ENCODE data around the gene NCBP3.
A peak's percentile ranks its signal among the peaks of the same experiment; 100 is the strongest.
"Not testable (repeated sequence)": the region's sequence is repeated elsewhere in the genome, so short reads cannot be mapped to it uniquely, and the experiment has no call there.

The NCBP3 gene

GRCh38 chr17:3857261-3858105 is 11.4 kb upstream of the NCBP3 start:
- Histone ChIP-seq H2BK12ac (ENCODE audit: low read length) (no peak overlapping the region), H3K27me3 (ENCODE audit: control insufficient read depth in 3 of 3, insufficient read depth in 3 of 3, low read depth in 1 of 3, low read length in 3 of 3) (peaks cover 0 to 1% (median 0%) of the 10 kb centered on the region in 3 experiments), H3K18ac (ENCODE audit: low read length) (no peak overlapping the region), H3K23ac (ENCODE audit: low read depth, low read length, poor library complexity) (no peak overlapping the region), H2BK5ac (ENCODE audit: low read length) (peak overlapping the region; percentile 39), H3K79me1 (ENCODE audit: low read depth, low read length) (no peaks in the 10 kb centered on the region), H3K9ac (ENCODE audit: low read depth, low read length, poor library complexity) (no peak overlapping the region), H2AFZ (ENCODE audit: low read length) (no peak overlapping the region), H3K9me3 (replicated peaks in 1 of 2; ENCODE audit: control insufficient read depth in 2 of 2, insufficient read depth in 1 of 2, low read depth in 1 of 2, low read length in 2 of 2) (no peaks in the 10 kb centered on the region), H3K4me2 (ENCODE audit: insufficient read depth, low read length, poor library complexity, severe bottlenecking) (no peak overlapping the region), H2BK120ac (ENCODE audit: low read depth, low read length) (no peak overlapping the region), H3K36me3 (replicated peaks in 1 of 2; ENCODE audit: control insufficient read depth in 2 of 2, insufficient read depth in 2 of 2, low read length in 2 of 2) (peaks cover 0 to 4% of the 10 kb centered on the region in 2 donors), H4K91ac (ENCODE audit: low read depth, low read length, poor library complexity) (no peak overlapping the region), H3K4ac (ENCODE audit: low read length) (peak overlapping the region; percentile 66), H3K14ac (ENCODE audit: low read length) (peak overlapping the region; percentile 4), H2AK5ac (ENCODE audit: low read depth, low read length) (peak overlapping the region; percentile 75), H3K4me1 (ENCODE audit: control insufficient read depth in 2 of 2, insufficient read depth in 1 of 2, low read depth in 1 of 2, low read length in 2 of 2) (peaks cover 0 to 2% of the 10 kb centered on the region in 2 donors), H3K4me3 (ENCODE audit: low read length in 2 of 2) (no peak overlapping the region), H3K27ac (replicated peaks; ENCODE audit: low read length) (no peak overlapping the region), H4K8ac (ENCODE audit: low read depth, low read length) (peak overlapping the region; percentile 43), H2BK15ac (ENCODE audit: low read length) (no peak overlapping the region)
- no CpG with 5 or more reads among the region's 16 CpGs for WGBS, 2 donors (ENCODE audit: extremely low coverage in 2 of 2, insufficient read length in 2 of 2, insufficient replicate concordance in 1 of 2)
- no peak for DNase-seq (ENCODE audit: low spot score)

- H2BK120ac ChIP-seq (ENCODE audit: low read depth, low read length); H2BK15ac ChIP-seq (ENCODE audit: low read length); H2AK5ac ChIP-seq (ENCODE audit: low read depth, low read length); H2BK5ac ChIP-seq (ENCODE audit: low read length); H3K4me2 ChIP-seq (ENCODE audit: insufficient read depth, low read length, poor library complexity, severe bottlenecking); H3K27ac ChIP-seq (replicated peaks; ENCODE audit: low read length); H3K18ac ChIP-seq (ENCODE audit: low read length); H2BK12ac ChIP-seq (ENCODE audit: low read length); H4K8ac ChIP-seq (ENCODE audit: low read depth, low read length); H3K14ac ChIP-seq (ENCODE audit: low read length); H2AFZ ChIP-seq (ENCODE audit: low read length); DNase-seq (ENCODE audit: low spot score); H3K23ac ChIP-seq (ENCODE audit: low read depth, low read length, poor library complexity); H3K4ac ChIP-seq (ENCODE audit: low read length); H3K36me3 ChIP-seq (replicated peaks in 1 of 2; ENCODE audit: control insufficient read depth in 2 of 2, insufficient read depth in 2 of 2, low read length in 2 of 2); H3K27me3 ChIP-seq (ENCODE audit: control insufficient read depth in 3 of 3, insufficient read depth in 3 of 3, low read depth in 1 of 3, low read length in 3 of 3); H3K9ac ChIP-seq (ENCODE audit: low read depth, low read length, poor library complexity); H4K91ac ChIP-seq (ENCODE audit: low read depth, low read length, poor library complexity); H3K4me3 ChIP-seq (ENCODE audit: low read length in 2 of 2); H3K9me3 ChIP-seq (replicated peaks in 1 of 2; ENCODE audit: control insufficient read depth in 2 of 2, insufficient read depth in 1 of 2, low read depth in 1 of 2, low read length in 2 of 2); H3K4me1 ChIP-seq (ENCODE audit: control insufficient read depth in 2 of 2, insufficient read depth in 1 of 2, low read depth in 1 of 2, low read length in 2 of 2); H3K79me1 ChIP-seq (ENCODE audit: low read depth, low read length): not testable (repeated sequence)
- WGBS, 2 donors (ENCODE audit: extremely low coverage in 2 of 2, insufficient read length in 2 of 2, insufficient replicate concordance in 1 of 2): no CpG with 5 or more reads among the region's 36 CpGs
Observed at GRCh38 chr17:3854204-3854603, 8.2 kb upstream of the NCBP3 start.

GRCh38 chr17:3852561-3852960 is 6.5 kb upstream of the NCBP3 start:
- no peaks in the 10 kb centered on the region for H3K4me1 ChIP-seq (ENCODE audit: control insufficient read depth in 2 of 2, insufficient read depth in 1 of 2, low read depth in 1 of 2, low read length in 2 of 2)
- H4K91ac ChIP-seq (ENCODE audit: low read depth, low read length, poor library complexity): no peak overlapping the region
- H3K23ac ChIP-seq (ENCODE audit: low read depth, low read length, poor library complexity): no peak overlapping the region
- no peak overlapping the region for H3K4ac ChIP-seq (ENCODE audit: low read length)
- no peak overlapping the region for H3K4me2 ChIP-seq (ENCODE audit: insufficient read depth, low read length, poor library complexity, severe bottlenecking)
- no peak overlapping the region for H3K14ac ChIP-seq (ENCODE audit: low read length)
- H4K8ac ChIP-seq (ENCODE audit: low read depth, low read length): no peak overlapping the region
- H3K27ac ChIP-seq (replicated peaks; ENCODE audit: low read length): no peak overlapping the region
- H3K18ac ChIP-seq (ENCODE audit: low read length): no peak overlapping the region
- whole genome bisulfite sequencing, 2 donors (ENCODE audit: extremely low coverage in 2 of 2, insufficient read length in 2 of 2, insufficient replicate concordance in 1 of 2): no CpG with 5 or more reads among the region's 10 CpGs
- H2BK5ac ChIP-seq (ENCODE audit: low read length): peak overlapping the region; percentile 4
- no peak overlapping the region for H3K9ac ChIP-seq (ENCODE audit: low read depth, low read length, poor library complexity)
- H3K4me3 ChIP-seq (ENCODE audit: low read length in 2 of 2): no peak overlapping the region
- H3K27me3 ChIP-seq (ENCODE audit: control insufficient read depth in 3 of 3, insufficient read depth in 3 of 3, low read depth in 1 of 3, low read length in 3 of 3): peaks cover 0 to 1% (median 0%) of the 10 kb centered on the region in 3 experiments
- H2AK5ac ChIP-seq (ENCODE audit: low read depth, low read length): no peak overlapping the region
- no peak overlapping the region for H2BK15ac ChIP-seq (ENCODE audit: low read length)
- peaks cover 0 to 1% of the 10 kb centered on the region in 2 donors for H3K9me3 ChIP-seq (replicated peaks in 1 of 2; ENCODE audit: control insufficient read depth in 2 of 2, insufficient read depth in 1 of 2, low read depth in 1 of 2, low read length in 2 of 2)
- DNase-seq (ENCODE audit: low spot score): no peak
- no peak overlapping the region for H2BK12ac ChIP-seq (ENCODE audit: low read length)
- no peak overlapping the region for H2BK120ac ChIP-seq (ENCODE audit: low read depth, low read length)
- H3K36me3 ChIP-seq (replicated peaks in 1 of 2; ENCODE audit: control insufficient read depth in 2 of 2, insufficient read depth in 2 of 2, low read length in 2 of 2): no peaks in the 10 kb centered on the region
- H3K79me1 ChIP-seq (ENCODE audit: low read depth, low read length): no peaks in the 10 kb centered on the region
- no peak overlapping the region for H2AFZ ChIP-seq (ENCODE audit: low read length)

GRCh38 chr17:3851461-3852100 is 5.5 kb upstream of the NCBP3 start:
- H2AFZ ChIP-seq (ENCODE audit: low read length): no peak overlapping the region
- H3K4me3 ChIP-seq (ENCODE audit: low read length in 2 of 2): no peak overlapping the region
- H3K27me3 ChIP-seq (ENCODE audit: control insufficient read depth in 3 of 3, insufficient read depth in 3 of 3, low read depth in 1 of 3, low read length in 3 of 3): peaks cover 0 to 1% (median 0%) of the 10 kb centered on the region in 3 experiments
- H4K8ac ChIP-seq (ENCODE audit: low read depth, low read length): no peak overlapping the region
- H3K9me3 ChIP-seq (replicated peaks in 1 of 2; ENCODE audit: control insufficient read depth in 2 of 2, insufficient read depth in 1 of 2, low read depth in 1 of 2, low read length in 2 of 2): peaks cover 0 to 1% of the 10 kb centered on the region in 2 donors
- H2BK15ac ChIP-seq (ENCODE audit: low read length): peak overlapping the region; percentile 18
- no peak overlapping the region for H3K23ac ChIP-seq (ENCODE audit: low read depth, low read length, poor library complexity)
- H3K27ac ChIP-seq (replicated peaks; ENCODE audit: low read length): no peak overlapping the region
- H3K4me2 ChIP-seq (ENCODE audit: insufficient read depth, low read length, poor library complexity, severe bottlenecking): no peak overlapping the region
- H3K9ac ChIP-seq (ENCODE audit: low read depth, low read length, poor library complexity): no peak overlapping the region
- DNase-seq (ENCODE audit: low spot score): no peak
- H3K14ac ChIP-seq (ENCODE audit: low read length): peak overlapping the region; percentile 47
- no peaks in the 10 kb centered on the region for H3K4me1 ChIP-seq (ENCODE audit: control insufficient read depth in 2 of 2, insufficient read depth in 1 of 2, low read depth in 1 of 2, low read length in 2 of 2)
- H4K91ac ChIP-seq (ENCODE audit: low read depth, low read length, poor library complexity): no peak overlapping the region
- H3K36me3 ChIP-seq (replicated peaks in 1 of 2; ENCODE audit: control insufficient read depth in 2 of 2, insufficient read depth in 2 of 2, low read length in 2 of 2): no peaks in the 10 kb centered on the region
- no peaks in the 10 kb centered on the region for H3K79me1 ChIP-seq (ENCODE audit: low read depth, low read length)
- no peak overlapping the region for H3K18ac ChIP-seq (ENCODE audit: low read length)
- peak overlapping the region; percentile 87 for H2BK120ac ChIP-seq (ENCODE audit: low read depth, low read length)
- peak overlapping the region; percentile 95 for H2AK5ac ChIP-seq (ENCODE audit: low read depth, low read length)
- no peak overlapping the region for H3K4ac ChIP-seq (ENCODE audit: low read length)
- peak overlapping the region; percentile 78 for H2BK12ac ChIP-seq (ENCODE audit: low read length)
- WGBS, 2 donors (ENCODE audit: extremely low coverage in 2 of 2, insufficient read length in 2 of 2, insufficient replicate concordance in 1 of 2): no CpG with 5 or more reads among the region's 24 CpGs
- H2BK5ac ChIP-seq (ENCODE audit: low read length): no peak overlapping the region
